Loucy (cell line): ENCODE measurements around the gene PARVG.

Experiments
- EZH2phosphoT487 ChIP-seq: fragments of 200-600 bp; IDR thresholded peaks from 2 replicates; pipeline ENCODE4 v1.6.1; 2018; ENCODE audit warnings: antibody characterized with exemption, mild to moderate bottlenecking, moderate library complexity, borderline replicate concordance
- TF ChIP-seq, protein P1 (sequence below): fragments of 200-600 bp; sonication (generic); conservative IDR thresholded peaks from 2 replicates; pipeline ENCODE4 v1.5.1; 2014; ENCODE audit warnings: mild to moderate bottlenecking, antibody characterized with exemption, low read length

GRCh38 chr22:44209343-44209742 lies 28.6 kb downstream of the PARVG start:
- TF ChIP-seq, protein P1, sequence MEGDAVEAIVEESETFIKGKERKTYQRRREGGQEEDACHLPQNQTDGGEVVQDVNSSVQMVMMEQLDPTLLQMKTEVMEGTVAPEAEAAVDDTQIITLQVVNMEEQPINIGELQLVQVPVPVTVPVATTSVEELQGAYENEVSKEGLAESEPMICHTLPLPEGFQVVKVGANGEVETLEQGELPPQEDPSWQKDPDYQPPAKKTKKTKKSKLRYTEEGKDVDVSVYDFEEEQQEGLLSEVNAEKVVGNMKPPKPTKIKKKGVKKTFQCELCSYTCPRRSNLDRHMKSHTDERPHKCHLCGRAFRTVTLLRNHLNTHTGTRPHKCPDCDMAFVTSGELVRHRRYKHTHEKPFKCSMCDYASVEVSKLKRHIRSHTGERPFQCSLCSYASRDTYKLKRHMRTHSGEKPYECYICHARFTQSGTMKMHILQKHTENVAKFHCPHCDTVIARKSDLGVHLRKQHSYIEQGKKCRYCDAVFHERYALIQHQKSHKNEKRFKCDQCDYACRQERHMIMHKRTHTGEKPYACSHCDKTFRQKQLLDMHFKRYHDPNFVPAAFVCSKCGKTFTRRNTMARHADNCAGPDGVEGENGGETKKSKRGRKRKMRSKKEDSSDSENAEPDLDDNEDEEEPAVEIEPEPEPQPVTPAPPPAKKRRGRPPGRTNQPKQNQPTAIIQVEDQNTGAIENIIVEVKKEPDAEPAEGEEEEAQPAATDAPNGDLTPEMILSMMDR: no peak
- no peak for TF ChIP-seq EZH2phosphoT487
